CD4-positive, alpha-beta T cell treated with Interleukin-6 for 4 hours (primary cell): ENCODE data around the gene LRRC46.
A peak's percentile ranks its signal among the peaks of the same experiment; 100 is the strongest.

Experiments
- DNase-seq: peaks from one replicate; pipeline ENCODE4 v3.0.0-alpha.2; 2020; ENCODE audit warnings: mixed read lengths

The LRRC46 gene

GRCh38 chr17:47879028-47879585 lies 47.6 kb downstream of the LRRC46 start:
- DNase-seq = no peak

DNA sequence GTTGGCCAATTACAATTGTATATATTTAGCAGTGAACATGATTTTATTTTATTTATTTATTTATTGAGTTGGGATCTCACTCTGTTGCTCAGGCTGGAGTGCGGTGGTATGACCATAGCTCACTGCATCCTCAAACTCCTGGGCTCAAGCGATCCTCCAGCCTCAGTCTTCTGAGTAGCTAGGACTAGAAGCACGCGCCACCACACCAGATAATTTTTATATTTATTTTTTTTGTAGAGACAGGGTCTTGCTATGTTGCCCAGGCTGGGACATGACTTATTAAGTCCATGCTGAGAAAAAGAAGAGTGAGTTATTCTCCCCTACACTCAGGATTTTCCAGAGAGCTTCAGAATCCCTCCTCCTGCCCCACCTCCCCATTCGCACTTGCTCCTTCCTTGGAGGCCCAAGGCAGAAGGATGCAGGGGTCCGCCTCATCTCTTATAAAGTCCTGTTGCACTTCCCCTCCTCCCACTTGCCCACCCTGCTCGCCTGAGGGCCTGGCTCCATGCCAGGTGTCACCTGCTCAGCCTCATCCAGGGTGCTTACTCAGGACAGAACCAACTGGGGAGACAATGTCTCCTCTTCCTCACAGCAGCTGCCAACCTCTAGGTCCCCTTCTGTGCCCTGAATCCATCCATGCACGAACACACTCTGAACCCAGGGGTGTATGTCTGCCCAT lies 48.4 kb downstream of the LRRC46 start:
- no peak for DNase-seq

DNA sequence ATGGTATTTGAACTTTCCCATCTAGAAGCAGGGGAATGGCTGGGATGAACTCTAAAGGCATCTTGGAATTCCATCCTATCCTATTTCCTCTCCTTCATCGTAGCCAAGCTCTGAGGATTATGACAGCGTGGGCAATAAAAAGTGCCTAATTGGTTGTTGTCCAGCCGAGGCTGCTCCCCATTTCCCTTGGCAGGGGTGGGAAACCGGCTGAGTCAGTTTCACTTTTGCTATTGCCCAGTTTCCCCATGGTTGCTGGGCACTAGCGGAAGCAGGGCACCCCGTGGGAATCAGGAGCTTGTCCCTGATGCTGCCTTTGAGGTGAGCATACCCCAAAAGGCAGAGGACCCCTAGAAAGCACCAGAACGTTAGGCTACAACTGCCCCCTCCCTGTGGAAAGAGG lies 50.8 kb downstream of the LRRC46 start:
- no peak for DNase-seq

DNA sequence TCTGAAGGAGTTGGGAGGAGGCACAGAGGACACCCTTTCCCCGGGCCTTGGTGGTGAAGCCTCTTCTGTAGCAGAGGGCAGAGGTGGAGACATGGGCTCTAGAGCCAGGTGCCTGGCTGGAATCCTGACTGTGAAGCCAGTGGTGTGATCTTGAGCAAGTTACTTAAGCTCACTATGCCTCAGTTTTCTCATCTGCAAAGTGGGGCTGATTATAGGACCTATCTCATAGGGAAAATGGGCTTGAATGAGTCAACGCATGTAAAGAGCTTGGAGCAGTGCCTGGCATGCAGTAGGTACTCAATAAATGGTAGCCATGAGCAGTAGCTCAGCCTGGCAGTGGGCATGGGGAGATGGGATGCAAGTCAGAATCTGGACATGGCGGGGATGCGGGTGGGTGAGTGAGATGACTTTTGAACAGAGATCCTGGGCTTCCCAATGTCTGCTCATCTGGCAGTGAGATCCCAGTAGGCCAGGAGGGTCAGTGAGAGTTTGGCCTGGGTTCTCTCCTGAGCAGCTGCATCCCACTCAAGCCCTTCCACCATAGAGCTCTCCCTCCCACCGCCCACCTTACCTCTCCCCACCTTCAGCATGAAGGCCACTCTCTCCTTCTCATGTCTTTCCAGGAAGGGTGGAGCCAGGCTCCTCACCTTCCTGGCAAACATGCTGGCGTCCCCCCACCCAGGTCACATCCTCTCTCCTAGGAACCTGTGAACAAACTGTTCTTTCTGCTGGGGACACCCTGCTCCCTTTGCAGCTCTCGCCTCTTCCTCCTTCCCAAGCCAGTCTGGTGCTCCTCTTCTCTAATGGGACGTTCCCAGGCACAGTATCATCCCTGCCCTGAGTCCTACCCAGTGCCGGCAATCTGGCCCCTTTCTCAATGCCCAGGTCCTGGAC lies 51.5 kb downstream of the LRRC46 start:
- DNase-seq = no peak

DNA sequence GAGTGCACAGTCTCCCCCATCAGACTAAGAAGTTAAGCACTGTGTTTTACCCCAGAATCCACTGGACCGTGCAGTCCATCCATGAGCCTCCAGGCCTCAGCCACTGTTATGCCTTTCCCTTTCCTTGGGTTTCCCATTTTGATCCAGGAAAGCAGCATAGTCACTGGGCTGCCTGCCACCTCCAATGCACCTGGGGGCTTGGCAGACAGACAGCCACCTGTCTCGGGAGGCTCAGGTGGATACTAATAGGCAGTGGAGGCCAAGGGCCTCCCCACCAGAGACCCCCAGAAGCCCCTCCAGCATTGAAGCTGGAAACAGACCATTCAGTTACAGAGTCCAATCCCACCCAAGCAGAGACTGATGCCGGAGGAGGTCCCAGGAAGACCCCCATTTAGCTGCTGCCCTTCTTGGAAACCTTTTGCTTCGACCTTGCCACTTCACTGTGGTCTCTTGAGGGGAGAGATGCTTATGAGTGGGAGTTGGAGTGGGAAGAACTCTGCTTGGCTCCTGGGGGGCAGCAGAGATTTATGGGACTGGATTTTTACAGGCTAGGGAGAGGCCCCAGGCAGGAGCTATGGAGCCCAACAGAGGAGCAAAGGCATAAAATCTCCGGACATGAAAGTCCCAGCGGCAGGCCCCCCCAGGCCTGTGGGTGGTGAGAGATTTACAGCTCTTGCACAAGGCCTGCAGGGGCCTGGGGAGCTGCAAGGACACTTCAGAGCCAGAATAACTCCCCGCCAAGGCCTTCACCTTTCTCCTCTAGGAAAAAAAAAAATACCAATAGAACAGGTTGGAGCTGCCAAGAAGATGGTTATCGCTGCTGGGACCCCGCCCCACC lies 52.3 kb downstream of the LRRC46 start:
- no peak for DNase-seq

- no peak for DNase-seq
These were observed 52.9 kb downstream of the LRRC46 start for GRCh38 chr17:47884427-47884740.

DNA sequence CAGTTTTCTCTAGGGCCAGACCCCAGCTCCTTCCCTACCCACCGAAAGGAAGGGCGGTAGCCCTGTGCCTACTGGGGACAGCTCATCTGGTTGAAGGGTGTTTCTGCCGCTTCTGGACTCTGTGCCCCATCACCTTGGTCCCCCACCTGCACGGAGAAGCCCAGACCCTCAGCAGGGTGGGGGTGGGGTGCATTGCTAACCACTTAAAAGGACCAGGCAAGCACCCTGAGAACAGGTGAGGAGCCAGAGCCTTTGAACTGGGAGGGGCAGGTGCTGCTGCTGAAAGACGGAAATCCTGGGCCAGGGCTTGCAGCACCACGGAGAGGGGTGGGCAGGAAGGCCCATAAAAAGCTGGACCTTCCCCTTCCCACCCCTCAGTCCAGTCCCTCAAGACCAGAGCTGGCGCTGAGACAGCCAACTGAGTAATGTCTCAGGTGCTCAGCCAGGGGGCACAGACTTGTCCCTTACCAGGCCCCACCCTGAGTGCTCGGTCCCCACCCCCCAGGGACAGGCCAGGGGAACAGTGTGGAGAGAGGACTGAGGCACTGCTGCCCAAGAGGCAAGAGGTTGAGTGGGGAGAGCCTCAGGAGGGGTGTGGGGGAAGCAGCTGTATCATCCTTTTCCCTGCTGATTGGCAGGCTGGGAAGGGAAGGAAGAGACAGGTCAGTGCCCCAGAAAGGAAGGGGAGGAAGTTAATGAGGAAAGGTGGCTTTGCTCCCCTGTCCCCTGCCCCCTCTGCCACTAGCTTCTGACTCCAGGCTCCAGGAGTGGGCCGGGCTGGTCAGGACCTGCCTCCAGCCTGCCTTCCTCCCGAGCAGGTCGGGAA lies 53.6 kb downstream of the LRRC46 start:
- peak; percentile 44 for DNase-seq
